NK-92 (cell line): Measurements from ENCODE around the gene OR1G1.
"Not testable (repeated sequence)": the region's sequence is repeated elsewhere in the genome, so short reads cannot be mapped to it uniquely, and the experiment has no call there.

Source experiments
- DNase-seq: peaks from one replicate; lab custom pipeline; 2025; ENCODE audit not compliant: unreplicated experiment; lab: John Stamatoyannopoulos, UW

Gene OR1G1

GRCh38 chr17:3127451-3127850 is at the start of gene OR1G1:
OR1G1 (minus strand) TSS chr17:3127551; CDS start chr17:3127551, 0 bp downstream.
- no peak for DNase-seq

GRCh38 chr17:3167574-3167973 is 40.2 kb upstream of the OR1G1 start:
- DNase-seq, result no peak

GRCh38 chr17:3157218-3157617 is 29.9 kb upstream of the OR1G1 start:
- DNase-seq, result no peak

DNA sequence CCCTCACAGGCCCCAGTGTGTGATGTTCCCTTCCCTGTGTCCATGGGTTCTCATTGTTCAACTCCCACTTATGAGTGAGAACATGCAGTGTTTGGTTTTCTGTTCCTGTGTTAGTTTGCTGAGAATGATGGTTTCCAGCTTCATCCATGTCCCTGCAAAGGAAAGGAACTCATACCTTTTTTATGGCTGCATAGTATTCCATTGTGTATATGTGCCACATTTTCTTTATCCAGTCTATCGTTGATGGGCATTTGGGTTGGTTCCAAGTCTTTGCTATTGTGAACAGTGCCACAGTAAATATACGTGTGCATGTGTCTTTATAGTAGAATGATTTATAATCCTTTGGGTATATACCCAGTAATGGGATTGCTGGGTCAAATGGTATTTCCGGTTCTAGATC is 10.1 kb upstream of the OR1G1 start:
- DNase-seq, result not testable (repeated sequence)

DNA sequence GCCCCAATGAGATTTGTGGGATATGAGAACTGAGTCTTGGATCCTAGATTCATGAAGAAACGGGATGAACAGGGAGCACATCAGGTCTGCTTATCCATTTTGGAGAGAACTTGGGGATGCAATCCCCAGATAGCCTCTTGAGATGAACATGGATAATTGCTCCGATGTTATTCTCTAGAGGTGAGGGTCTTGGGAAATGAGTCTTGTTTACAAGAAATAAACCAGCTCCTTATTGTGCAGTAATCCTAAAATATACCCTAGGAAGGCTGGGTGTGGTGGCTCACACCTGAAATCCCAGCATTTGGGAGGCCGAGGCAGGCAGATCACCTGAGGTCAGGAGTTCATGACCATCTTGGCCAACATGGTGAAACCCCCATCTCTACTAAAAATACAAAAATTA is 23.0 kb downstream of the OR1G1 start, which contains the start of gene OR1D2:
Gene OR1D2, minus strand, starts transcription at position 101 of the 400 bp plus-strand sequence. CDS start 11,426 bp downstream, outside the sequence.
- DNase-seq, result no peak
